Adipose tissue (tissue), 3 donors: ENCODE results near the gene AREL1. TPM values are rescaled to one million over a fixed set of nuclear protein-coding genes. Genes with fewer than 3 reads are reported as not detected.
"Not testable (repeated sequence)": the region's sequence is repeated elsewhere in the genome, so short reads cannot be mapped to it uniquely, and the experiment has no call there.

Source experiments
- H3K27ac ChIP-seq: one replicate; pipeline ENCODE4 v1.5.1; 2013; ENCODE audit warnings: low read depth, low read length
- WGBS, 3 donors: extraction: QIAGEN DNeasy Blood & Tissue Kit; methylation state at CpG; one replicate each; pipeline ENCODE4 v1.1.7; 2013; 5-methylcytosine and 5-hydroxymethylcytosine counted together
- polyA plus RNA-seq, 3 donors: library from polyadenylated mRNA; stranded (reverse); fragments of 200-250 nt; gene quantifications; one replicate each; pipeline ENCODE4 v1.2.3, GENCODE V29; 2013
- donor health status: healthy with polysubstance abuse.
- donor health status: Bipolar disorder and iron deficiency.
- donor health status: healthy.

Gene AREL1
- 10 to 100 TPM in 1 of 3 donors, 1 to 10 TPM in 2; 5.9 to 10.2 (median 9.6) TPM for polyA plus RNA-seq

DNA sequence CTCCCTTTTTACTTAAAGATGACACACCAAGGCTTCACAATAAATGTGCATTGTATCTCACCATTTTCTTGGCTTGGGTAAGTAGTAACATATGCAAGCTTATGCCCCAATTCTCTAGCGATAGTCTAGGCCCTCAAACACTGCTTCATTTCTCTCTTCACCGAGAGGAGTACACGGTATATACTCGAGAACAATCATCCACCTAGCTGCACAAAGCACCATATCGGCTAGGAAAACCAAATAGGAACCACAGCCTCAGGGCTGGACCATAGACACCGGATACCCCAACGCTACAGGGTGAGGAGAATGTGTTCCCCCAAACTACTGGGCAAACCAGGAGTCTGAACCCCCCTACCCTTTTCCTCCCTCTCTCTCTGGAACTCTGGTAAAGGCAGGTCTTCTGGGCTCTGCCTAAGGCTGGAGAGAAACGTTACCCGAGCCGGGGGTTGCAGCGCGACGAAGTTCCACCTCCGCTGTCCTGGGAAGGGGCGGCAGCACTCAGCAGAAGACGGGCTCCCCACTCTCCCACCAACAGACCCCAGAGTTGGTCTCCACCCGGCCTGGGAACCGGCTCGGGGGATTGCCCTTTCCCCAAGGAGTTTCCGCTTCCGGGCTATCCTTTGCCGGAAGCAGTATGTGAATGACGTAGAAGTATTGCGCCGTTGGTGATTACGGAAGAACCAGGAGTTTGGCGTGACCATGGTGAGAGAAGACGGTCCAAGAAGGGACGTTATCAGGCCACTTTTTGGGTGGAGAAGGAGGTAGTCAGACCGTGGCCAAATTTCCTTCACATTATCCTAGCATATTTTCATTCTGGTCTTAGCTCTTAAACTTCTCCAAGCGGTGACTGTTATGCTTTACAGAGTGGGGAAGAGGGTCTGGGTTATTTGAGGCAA, at the start of gene AREL1, which contains the start of gene FCF1:
Gene AREL1 (minus strand): TSS at position 582 of the 896 bp plus-strand sequence. CDS start 27,465 bp downstream, outside the sequence.
Gene FCF1 (plus strand): TSS at position 646 of the 896 bp plus-strand sequence. CDS start 54 bp downstream, at position 700.
- 0 to 1% (median 0%) methylated on average over 31 of the region's 31 CpGs for WGBS, 3 donors
- peak within 1 kb of the TSS; percentile 49 for H3K27ac ChIP-seq

- 88 to 93% (median 91%) methylated on average over 5 of the region's 5 CpGs for WGBS, 3 donors
- not testable (repeated sequence) for H3K27ac ChIP-seq
Observed at GRCh38 chr14:74758505-74758904, 45.6 kb upstream of the AREL1 start.

GRCh38 chr14:74756326-74756725, 43.4 kb upstream of the AREL1 start:
- H3K27ac ChIP-seq = no peak overlapping the region
- WGBS, 3 donors = 78 to 93% (median 85%) methylated on average over 1 of the region's 1 CpG

GRCh38 chr14:74754899-74755298, 42.0 kb upstream of the AREL1 start:
- WGBS, 3 donors = 92 to 95% (median 93%) methylated on average over 7 of the region's 7 CpGs
- H3K27ac ChIP-seq = no peak overlapping the region

- no peak overlapping the region for H3K27ac ChIP-seq
- WGBS, 3 donors = 78 to 91% (median 82%) methylated on average over 2 of the region's 2 CpGs
Observed at GRCh38 chr14:74754157-74754556, 41.3 kb upstream of the AREL1 start.

GRCh38 chr14:74747237-74747636, 34.4 kb upstream of the AREL1 start:
- H3K27ac ChIP-seq = no peak overlapping the region
- WGBS, 3 donors = 86 to 92% (median 92%) methylated on average over 2 of the region's 2 CpGs

- 95 to 96% (median 95%) methylated on average over 8 of the region's 8 CpGs for WGBS, 3 donors
- no peak overlapping the region for H3K27ac ChIP-seq
Observed at GRCh38 chr14:74739293-74740030, 26.6 kb upstream of the AREL1 start.

DNA sequence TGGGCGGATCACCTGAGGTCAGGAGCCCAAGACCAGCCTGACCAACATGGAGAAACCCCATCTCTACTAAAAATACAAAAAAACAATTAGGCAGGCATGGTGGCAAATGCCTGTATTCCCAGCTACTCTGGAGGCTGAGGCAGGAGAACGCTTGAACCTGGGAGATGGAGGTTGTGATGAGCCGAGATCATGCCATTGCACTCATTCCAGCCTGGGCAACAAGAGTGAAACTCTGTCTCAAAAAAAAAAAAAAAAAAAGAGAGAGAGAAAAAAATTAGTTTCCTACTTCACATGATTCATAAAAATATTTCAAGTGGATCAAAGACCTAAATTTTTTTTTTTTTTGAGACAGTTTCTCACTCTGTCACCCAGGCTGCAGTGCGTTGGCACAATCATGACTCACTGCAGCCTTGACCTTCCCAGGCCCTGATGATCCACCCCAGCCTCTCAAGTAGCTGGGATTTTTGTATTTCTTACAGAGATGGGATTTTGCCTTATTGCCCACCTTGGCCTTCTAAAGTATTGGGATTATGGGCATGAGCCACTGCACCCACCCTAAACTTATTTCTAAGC, 25.0 kb upstream of the AREL1 start:
- H3K27ac ChIP-seq = no peak overlapping the region
- 94 to 98% (median 97%) methylated on average over 4 of the region's 4 CpGs for WGBS, 3 donors

GRCh38 chr14:74735125-74735524, 22.2 kb upstream of the AREL1 start:
- 35 to 97% (median 89%) methylated on average over 4 of the region's 4 CpGs for WGBS, 3 donors
- H3K27ac ChIP-seq = no peak overlapping the region

- no peak overlapping the region for H3K27ac ChIP-seq
- WGBS, 3 donors = 86 to 92% (median 91%) methylated on average over 3 of the region's 3 CpGs
Observed at GRCh38 chr14:74733221-74733620, 20.3 kb upstream of the AREL1 start.

- H3K27ac ChIP-seq = no peak overlapping the region
- WGBS, 3 donors = 61 to 91% (median 83%) methylated on average over 2 of the region's 2 CpGs
Observed at GRCh38 chr14:74732387-74732786, 19.5 kb upstream of the AREL1 start.

DNA sequence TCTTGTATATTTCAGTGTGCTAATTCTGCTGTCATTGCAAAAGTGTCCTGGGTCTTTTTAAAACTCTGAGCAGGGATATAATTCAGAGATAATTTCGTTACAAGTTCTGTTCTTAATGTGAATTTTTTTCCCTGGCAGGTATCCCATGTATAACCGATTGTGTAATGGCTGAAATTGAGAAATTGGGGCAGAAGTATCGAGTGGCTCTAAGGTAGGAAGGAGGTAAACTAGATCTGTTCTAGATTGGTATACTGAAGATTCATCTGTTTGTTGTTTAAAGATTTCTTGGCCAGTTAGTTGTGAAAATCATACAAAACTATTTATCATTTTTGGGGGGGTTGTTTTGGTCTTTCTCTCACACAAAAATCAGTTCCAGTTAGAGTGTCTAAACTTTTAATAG, 10.3 kb upstream of the AREL1 start:
- H3K27ac ChIP-seq = no peak overlapping the region
- 70 to 89% (median 74%) methylated on average over 3 of the region's 3 CpGs for WGBS, 3 donors

DNA sequence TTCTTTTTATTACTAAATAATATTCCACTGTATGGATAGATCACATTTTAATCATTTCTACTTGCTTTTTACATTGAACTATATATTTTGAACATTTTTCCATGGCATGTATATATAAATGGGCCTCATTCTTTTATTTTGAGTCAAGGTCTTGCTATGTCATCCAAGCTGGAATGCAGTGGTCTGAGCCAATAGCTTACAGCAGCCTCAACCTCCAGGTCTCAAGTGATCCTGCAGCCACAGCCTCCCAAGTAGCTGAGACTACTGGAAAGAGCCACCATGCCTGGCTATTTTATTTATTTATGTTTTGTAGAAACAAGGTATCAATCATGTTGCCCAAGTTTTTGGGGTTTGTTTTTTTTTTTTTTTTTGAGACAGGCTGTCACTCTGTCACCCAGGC, 7.6 kb upstream of the AREL1 start:
- no peak overlapping the region for H3K27ac ChIP-seq

- 12 to 14% (median 12%) methylated on average over 6 of the region's 6 CpGs for WGBS, 3 donors
- H3K27ac ChIP-seq = no peak overlapping the region
Observed at GRCh38 chr14:74713395-74713735, 485 bp upstream of the AREL1 start.

DNA sequence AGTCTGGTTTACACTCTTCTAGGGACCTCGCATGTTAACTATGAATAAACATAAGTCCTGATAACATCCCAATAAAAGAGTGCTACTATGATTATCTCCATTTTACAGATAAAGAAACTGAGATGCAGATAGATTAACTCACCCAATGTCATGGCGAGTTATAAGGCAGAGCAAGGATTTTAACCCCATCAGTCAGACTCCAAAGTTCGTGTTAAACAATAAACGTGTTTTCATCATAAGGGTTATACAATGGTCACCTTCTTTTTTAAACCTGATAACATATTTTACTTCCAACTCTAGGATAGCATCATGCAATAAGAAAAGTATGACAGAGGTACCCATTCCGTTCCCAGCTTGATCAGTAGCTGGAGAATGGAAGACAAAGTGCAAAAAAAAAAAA, 1.2 kb downstream of the AREL1 start:
- no peak overlapping the region for H3K27ac ChIP-seq
- 48 to 81% (median 74%) methylated on average over 5 of the region's 5 CpGs for WGBS, 3 donors

DNA sequence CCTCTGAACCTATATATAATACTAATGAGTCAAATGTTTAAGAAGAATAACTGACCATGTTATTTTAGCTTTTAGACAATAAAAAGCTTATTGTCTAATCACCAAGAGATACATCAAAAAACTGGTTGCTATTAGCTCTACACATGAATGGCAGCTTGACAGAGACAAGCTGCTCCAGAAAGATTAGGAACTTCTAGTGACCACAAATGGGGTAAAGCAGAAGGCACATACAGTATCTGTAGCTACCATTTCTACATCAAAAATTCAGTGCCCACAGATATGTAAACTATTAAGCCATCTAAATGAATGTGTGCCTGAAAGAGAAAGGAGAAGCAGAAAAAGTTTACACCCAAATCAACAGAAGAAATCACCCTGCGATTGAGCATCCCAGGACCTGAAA, 2.4 kb downstream of the AREL1 start:
- 88 to 97% (median 91%) methylated on average over 1 of the region's 1 CpG for WGBS, 3 donors
- H3K27ac ChIP-seq = no peak overlapping the region

DNA sequence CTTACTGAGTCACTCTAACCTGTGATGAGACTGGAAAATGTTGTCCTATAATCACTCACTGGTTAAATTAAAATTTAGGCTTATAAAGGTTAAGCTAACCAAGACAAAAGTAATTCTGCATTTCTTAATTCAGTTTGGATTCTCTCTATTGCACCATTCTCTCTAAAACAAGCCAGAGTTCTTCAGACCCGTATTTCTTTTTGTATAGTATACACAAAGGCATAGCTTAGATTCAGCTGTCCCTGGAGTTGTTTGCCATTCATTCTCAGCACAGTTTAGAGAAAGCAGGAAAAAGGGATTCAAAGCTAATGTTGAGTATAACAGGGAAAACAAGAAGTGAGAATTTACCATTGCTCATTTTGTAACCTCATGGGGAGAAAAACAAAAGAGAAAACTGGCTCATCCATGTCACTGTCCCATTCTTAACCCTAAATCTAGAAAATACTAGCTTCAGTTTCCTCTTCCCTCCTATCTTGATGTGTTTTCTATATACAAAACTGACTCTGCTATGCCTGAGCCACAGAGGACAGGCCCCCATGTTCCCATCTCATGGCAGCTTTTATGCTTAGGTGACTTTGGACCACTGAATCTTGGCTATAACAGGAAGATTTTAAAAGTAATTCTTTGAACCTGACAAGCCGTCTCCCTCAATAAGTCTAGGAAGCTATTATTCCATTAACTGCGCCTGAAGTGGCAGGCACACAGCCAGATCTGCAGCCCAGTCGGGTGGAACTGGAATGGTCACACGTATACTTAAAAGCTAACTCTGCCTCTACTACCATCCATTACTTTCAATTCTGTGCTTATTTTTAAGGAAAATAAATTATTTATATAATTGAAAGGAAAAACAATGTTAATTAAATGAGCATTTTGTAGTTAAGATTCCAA, 7.0 kb downstream of the AREL1 start:
- no peak overlapping the region for H3K27ac ChIP-seq
- 68 to 78% (median 71%) methylated on average over 5 of the region's 5 CpGs for WGBS, 3 donors

GRCh38 chr14:74704656-74705055, 8.2 kb downstream of the AREL1 start:
- WGBS, 3 donors = 27 to 63% (median 60%) methylated on average over 2 of the region's 2 CpGs

More at GRCh38 chr14:74704656-74705055, 8.2 kb downstream of the AREL1 start:
- H3K27ac ChIP-seq = no peak overlapping the region
